Stimulated activated CD4-positive, alpha-beta T cell treated with anti-CD3 and anti-CD28 coated beads, Interleukin-1b, Interleukin-23, amount 100 ng/mL, for 4 hours (primary cell): ENCODE measurements around the gene DHPS.
"Not testable (repeated sequence)": the region's sequence is repeated elsewhere in the genome, so short reads cannot be mapped to it uniquely, and the experiment has no call there.

Experiments
- DNase-seq, 2 donors: peaks; one replicate each; pipeline ENCODE4 v3.0.0-alpha.2; 2020; ENCODE audit warnings: low read depth in 2 of 2

DHPS gene

GRCh38 chr19:12705654-12706331 is 24.1 kb upstream of the DHPS start:
- no peak for DNase-seq

GRCh38 chr19:12705169-12705568 is 23.5 kb upstream of the DHPS start:
- no peak for DNase-seq

- no peak for DNase-seq
These were observed 21.4 kb upstream of the DHPS start for GRCh38 chr19:12703046-12703445.

- DNase-seq, result no peak
These were observed 20.1 kb upstream of the DHPS start for GRCh38 chr19:12701596-12702282.

GRCh38 chr19:12698138-12698537 is 16.5 kb upstream of the DHPS start:
- no peak for DNase-seq

- not testable (repeated sequence) for DNase-seq
These were observed 15.7 kb upstream of the DHPS start for GRCh38 chr19:12697425-12697824.

- DNase-seq, result peak; percentile 97
These were observed 15.0 kb upstream of the DHPS start, which contains the start of gene FBXW9 for GRCh38 chr19:12696366-12697335. TSS of gene FBXW9 (minus strand) at chr19:12696631. CDS start at chr19:12696581, 50 bp downstream.

- DNase-seq, result peak in 1 of 2 donors; percentile 31
These were observed 14.3 kb upstream of the DHPS start for GRCh38 chr19:12695997-12696365.

GRCh38 chr19:12695514-12695913 is 13.8 kb upstream of the DHPS start:
- DNase-seq, result no peak

- no peak for DNase-seq
These were observed 13.4 kb upstream of the DHPS start for GRCh38 chr19:12695096-12695495.

GRCh38 chr19:12694641-12695040 is 13.0 kb upstream of the DHPS start:
- DNase-seq, result no peak

GRCh38 chr19:12692960-12693359 is 11.3 kb upstream of the DHPS start:
- DNase-seq, result no peak

- no peak for DNase-seq
These were observed 8.0 kb upstream of the DHPS start for GRCh38 chr19:12689581-12690216.

- DNase-seq, result no peak
These were observed 7.3 kb upstream of the DHPS start for GRCh38 chr19:12689012-12689411.

- no peak for DNase-seq
These were observed 6.0 kb upstream of the DHPS start, which contains the start of gene GNG14 for GRCh38 chr19:12687496-12688196. TSS of gene GNG14 (plus strand) at chr19:12687998. CDS start at chr19:12688049, 51 bp downstream.

- DNase-seq, result no peak
These were observed 4.2 kb upstream of the DHPS start for GRCh38 chr19:12685831-12686230.

GRCh38 chr19:12680034-12680433 is 1.6 kb downstream of the DHPS start:
- DNase-seq, result no peak

- DNase-seq, result not testable (repeated sequence)
These were observed 3.6 kb downstream of the DHPS start for GRCh38 chr19:12678039-12678438.

GRCh38 chr19:12676928-12677327 is 4.8 kb downstream of the DHPS start:
- DNase-seq, result no peak

GRCh38 chr19:12676384-12676792 is 5.3 kb downstream of the DHPS start:
- DNase-seq, result peak; percentile 84 to 85

GRCh38 chr19:12675940-12676339 is 5.7 kb downstream of the DHPS start:
- no peak for DNase-seq
